GM21619 (cell line): Measurements from ENCODE around the gene RNU6-9.
"Not testable (repeated sequence)": the region's sequence is repeated elsewhere in the genome, so short reads cannot be mapped to it uniquely, and the experiment has no call there.

Experiments
- ATAC-seq: cut with Tn5 transposase; IDR thresholded peaks from one replicate; pipeline ENCODE4 v1.9.1; 2021; ENCODE audit not compliant: unreplicated experiment

Gene RNU6-9

DNA sequence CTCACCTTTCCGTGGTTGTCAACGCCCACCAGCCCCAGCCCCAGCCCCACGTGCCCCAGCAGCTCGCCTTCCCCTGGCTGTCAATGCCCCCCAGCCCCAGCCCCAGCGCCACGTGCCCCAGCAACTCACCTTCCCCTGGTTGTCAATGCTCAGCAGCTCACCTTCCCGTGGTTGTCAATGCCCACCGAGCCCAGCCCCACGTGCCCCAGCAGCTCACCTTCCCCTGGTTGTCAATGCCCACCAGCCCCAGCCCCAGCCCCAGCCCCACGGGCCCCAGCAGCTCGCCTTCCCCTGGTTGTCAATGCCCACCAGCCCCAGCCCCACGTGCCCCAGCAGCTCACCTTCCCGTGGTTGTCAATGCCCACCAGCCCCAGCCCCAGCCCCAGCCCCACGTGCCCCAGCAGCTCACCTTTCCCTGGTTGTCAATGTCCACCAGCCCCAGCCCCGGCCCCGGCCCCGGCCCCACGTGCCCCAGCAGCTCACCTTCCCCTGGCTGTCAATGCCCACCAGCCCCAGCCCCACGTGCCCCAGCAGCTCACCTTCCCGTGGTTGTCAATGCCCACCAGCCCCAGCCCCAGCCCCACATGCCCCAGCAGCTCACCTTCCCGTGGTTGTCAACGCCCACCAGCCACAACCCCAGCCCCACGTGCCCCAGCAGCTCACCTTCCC lies 15.2 kb upstream of the RNU6-9 start:
- not testable (repeated sequence) for ATAC-seq

DNA sequence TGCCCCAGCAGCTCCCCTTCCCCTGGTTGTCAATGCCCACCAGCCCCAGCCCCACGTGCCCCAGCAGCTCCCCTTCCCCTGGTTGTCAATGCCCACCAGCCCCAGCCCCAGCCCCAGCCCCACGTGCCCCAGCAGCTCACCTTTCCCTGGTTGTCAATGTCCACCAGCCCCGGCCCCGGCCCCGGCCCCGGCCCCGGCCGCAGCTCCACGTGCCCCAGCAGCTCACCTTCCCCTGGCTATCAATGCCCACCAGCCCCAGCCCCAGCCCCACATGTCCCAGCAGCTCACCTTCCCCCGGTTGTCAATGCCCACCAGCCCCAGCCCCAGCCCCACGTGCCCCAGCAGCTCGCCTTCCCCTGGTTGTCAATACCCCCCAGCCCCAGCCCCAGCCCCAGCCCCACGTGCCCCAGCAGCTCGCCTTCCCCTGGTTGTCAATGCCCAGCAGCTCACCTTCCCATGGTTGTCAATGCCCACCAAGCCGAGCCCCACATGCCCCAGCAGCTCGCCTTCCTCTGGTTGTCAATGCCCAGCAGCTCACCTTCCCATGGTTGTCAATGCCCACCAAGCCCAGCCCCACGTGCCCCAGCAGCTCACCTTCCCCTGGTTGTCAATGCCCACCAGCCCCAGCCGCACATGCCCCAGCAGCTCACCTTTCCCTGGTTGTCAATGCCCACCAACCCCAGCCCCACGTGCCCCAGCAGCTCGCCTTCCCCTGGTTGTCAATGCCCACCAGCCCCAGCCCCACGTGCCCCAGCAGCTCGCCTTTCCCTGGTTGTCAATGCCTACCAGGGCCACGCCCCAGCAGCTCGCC lies 14.3 kb upstream of the RNU6-9 start:
- ATAC-seq: not testable (repeated sequence)

DNA sequence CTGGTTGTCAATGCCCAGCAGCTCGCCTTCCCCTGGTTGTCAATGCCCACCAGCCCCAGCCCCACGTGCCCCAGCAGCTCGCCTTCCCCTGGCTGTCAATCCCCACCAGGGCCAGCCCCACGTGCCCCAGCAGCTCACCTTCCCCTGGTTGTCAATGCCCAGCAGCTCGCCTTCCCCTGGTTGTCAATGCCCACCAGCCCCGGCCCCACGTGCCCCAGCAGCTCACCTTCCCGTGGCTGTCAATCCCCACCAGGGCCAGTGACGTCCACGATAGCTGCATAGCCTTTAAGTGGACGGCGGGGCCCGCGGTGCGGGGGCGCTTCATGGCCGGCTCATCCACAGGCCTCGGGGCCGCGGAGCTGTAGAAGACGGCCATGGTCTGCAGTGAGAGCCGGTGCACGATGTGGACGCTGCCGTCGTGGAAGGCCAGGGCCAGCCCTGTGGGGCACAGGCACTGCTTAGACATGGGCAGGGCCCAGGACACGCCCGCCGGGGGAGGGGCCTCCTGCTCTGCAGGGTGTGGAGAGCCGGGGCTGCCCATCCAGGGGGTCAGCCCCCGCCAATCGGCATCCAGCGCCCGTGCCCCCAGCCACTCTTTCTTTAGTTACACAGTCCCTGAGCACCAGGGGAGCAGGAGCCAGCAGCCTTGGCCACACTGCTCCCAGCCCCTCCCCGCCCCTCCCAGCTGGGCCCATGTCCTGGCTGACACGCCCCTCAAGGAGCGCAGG lies 13.4 kb upstream of the RNU6-9 start:
- no peak for ATAC-seq

DNA sequence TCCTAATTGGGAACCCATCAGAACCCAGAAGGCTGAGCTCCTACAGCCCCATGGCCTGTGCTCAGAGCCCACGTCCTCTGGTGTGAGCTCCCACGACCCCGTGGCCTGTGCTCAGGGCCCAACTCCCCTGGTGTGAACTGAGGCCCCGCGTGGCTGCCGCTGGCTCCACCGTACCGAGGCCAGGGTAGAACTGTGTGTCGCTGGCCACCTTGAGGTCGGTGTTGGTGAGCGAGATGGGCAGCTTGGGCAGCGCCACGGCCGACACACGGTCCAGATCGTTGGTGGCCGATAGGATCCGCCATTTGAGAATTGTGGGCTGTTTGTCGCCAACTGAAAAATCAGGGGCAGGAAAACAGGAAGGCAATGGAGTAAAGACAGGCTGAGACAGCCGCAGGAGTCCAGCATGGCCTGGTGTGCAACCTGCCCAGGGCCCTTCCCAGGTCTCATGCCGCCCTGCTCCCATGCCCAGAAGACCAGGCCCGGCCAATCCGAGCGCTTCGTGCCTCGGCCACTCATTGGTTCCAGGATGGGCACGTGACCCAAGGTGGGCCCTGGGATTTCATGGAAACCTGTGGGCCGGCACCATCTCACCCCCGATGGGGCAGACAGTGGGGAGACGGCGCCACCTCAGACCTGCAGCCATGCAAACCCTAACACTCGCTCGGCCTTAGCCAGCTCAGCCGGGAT lies 11.8 kb upstream of the RNU6-9 start:
- no peak for ATAC-seq

DNA sequence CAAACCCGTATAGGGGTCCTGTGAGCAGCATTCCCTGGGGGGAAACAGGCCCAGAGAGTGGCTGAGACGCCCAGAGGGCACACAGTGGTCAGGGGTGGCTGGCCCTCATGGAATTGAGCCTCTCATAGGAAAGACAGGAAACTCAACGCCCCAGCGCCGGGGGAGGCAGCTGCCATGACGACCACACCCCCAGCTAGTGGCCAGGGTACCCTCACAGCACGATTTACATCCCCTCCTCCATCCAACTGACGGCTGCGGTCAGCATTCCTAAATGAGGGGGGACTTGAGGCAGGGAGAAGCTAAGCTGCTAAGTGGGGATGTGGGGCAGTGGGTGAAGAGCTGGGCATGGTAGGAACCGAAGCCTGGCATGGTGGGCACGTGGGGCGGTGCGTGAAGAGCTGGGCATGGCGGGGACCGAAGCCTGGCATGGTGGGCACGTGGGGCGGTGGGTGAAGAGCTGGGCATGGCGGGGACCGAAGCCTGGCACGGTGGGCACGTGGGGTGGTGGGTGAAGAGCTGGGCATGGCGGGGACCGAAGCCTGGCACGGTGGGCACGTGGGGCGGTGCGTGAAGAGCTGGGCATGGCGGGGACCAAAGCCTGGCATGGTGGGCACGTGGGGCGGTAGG lies 10.3 kb upstream of the RNU6-9 start:
- no peak for ATAC-seq

DNA sequence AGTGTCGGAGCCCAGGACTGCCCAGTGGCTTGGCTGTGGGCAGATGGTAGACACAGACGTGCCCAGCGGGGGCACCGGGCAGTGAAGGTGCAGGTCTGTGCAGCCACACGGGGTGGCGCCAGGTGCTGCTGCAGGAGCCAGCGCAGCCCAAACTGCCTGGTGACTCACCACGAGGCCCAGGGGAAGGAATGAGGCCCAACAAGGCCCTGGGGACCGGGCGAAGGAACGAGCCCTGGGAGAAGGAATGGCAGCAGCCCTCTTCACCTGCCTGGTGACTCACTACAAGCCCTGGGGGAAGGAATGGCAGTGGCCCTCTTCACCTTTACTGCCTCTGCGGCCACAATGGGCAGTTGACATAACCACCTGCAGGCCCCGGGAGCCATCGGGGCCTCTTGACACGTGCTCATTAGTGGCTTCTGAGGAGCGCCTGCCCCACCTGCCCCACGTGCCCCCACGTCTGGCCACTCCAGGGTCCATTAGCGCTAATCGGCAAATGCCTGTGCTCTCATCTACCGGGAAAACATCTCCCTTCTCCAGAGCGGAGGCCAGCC lies 9.5 kb upstream of the RNU6-9 start:
- ATAC-seq: no peak

DNA sequence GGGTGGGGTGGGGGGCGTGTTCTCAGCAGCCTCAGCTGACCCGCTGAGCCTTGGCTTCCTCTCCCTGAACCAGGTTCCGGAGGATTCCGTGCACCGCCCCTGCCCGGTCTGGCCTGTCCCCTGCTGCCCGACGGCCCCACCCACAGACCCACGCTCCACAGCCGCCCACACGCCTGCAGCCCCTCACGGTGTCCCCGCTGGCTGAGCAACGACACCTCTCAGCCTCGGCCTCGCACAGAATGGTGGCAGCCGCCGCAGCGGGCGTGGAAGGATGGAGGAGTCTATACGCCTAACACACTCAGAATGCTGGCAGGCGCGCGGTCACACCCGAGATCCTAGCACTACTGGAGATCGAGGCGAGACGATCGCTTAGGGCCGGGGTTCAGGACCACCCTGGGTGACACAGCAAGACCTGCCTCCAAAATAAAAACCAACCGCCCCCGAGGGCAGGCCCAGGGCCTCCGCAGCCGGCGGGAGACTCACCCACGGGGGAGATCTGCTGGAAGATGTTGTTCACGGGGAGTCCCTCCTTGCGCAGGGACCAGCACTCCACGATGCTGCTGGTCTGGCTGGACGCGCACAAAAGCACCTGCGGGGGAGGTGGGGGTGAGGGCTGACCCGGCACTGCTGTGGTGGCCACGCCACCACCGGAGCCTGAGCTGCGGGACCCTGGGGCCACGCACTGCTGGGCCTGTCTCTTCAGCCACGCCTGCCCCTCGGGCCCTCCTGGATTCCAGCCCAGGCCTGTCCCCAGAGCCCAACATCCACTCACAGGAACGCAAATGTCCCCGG lies 8.7 kb upstream of the RNU6-9 start:
- no peak for ATAC-seq

DNA sequence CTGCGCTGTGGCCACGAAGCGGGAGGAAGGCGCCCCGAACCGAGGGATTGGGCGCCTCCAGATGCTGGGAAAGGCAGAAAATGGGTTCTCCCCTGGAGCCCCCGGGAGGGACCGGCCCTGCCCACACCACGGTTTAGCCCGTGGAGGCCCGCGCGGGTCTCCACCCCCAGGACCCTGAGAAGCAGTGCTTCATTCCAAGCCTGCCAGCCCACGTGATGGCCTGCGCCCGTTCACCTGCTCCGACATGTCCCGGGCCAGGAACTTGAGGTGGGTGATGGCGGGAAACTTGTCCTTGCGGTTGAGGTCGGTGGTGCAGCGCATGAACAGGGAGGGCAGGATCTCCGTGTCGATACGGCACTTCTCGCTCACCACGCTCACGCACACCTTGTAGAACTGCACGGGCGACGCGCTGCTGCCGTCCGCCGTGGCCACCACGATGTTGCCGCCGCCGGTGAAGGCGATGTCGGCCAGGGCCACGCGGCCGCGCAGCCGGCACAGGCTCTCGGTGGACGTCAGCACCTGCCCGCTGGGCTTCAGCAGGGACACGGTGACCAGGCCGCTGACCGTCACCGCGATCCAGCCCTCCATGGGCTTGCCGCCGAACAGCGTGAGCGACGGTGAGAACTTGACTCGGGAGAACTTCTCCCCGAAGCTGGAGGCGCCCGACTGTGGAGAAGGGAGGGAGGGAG lies 7.6 kb upstream of the RNU6-9 start:
- ATAC-seq: no peak

DNA sequence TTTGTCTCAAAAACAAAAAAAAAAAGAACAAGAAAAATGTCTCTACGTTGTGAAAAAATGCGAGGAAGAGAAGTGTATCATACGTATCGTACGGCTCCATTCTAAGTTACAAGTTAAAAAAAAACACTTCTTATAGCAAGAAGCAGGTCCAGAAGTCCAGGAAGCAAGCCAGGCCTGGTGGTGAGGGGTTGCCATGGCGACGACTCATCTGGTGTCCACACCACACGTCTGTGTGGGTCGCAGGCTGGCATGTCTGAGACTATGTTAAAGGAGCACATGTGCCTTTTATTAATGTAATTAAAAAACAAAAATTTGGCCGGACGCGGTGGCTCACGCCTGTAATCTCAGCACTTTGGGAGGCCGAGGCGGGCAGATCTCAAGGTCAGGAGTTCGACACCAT lies 6.2 kb upstream of the RNU6-9 start:
- ATAC-seq: no peak

DNA sequence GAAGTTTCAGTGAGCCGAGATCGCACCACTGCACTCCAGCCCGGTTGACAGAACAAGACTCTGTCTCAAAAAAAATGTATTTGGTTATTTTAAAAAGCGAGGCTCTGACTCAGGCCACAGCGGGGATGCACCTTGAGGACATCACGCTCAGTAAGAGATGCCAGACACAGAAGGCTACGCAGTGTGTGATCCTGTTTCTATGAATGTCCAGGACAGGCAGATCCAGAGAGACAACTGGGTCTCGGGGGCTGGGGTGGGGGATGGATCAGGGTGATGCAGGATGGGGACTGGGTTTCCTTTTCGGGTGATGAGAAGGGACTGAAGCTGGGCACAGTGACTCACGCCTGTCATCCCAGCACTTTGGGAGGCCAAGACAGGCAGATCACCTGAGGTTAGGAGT lies 5.7 kb upstream of the RNU6-9 start:
- ATAC-seq: no peak

DNA sequence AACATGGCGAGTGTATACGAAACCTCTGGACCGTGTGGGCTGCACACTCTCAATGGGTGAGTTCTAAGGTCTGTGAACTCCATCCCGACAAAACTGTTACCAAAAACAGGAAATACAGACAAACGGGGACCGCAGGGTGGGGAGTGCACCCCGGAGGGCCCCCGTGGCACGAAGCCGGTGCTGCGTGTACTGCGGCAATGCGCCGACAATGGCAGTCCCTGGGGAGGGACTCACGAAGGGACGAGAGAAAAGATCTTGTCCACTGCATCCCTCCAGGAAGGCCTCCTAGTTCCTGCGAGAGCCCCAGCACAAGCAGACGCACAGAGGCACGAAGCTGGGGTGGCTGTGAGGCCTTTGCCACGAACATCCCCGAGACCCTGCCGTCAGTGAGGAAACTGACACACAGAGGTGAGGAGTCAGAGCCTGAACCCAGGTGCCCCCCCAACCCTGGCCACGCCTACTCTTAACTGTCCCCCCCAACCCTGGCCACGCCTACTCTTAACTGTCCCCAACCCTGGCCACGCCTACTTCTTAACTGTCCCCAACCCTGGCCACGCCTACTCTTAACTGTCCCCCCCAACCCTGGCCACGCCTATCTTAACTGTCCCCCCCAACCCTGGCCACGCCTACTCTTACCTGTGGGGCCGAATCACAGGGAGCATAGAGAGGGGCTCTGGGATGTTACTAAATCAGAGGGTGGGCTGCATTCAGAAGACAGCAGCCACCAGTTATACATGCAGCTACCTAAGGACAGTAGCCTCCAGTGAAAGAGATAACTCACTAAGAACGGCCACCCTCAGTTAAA lies 4.5 kb upstream of the RNU6-9 start:
- no peak for ATAC-seq

DNA sequence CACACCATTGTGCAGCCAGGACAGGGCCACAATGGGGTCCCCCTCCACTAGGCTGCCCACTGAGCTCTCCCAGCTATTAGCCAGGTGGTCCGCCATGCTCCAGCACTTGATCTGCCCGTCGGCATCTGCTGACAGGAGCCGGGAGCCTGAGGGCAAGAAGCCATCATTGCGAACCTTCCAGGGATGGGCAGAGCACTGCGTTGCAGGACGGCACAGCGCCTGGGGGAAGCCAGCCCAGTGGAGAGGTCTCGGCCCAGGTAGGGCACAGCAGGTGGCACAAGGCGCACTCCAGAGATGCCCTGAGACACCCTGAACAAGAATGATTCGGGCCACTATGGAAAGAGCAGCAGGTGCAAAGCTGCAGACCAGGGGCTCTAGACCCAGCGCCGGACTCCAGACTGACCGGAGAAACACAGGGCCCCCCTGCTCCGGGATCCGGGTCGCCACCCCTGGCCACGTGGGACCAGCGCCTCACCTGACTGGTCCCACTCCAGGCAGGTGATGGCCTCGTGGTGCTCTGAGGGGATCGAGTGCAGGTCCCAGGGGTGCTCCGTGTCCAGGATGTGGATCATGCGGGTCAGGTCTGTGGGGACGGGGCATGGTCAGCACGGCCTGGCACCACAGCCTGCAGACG lies 3.5 kb upstream of the RNU6-9 start:
- no peak for ATAC-seq

DNA sequence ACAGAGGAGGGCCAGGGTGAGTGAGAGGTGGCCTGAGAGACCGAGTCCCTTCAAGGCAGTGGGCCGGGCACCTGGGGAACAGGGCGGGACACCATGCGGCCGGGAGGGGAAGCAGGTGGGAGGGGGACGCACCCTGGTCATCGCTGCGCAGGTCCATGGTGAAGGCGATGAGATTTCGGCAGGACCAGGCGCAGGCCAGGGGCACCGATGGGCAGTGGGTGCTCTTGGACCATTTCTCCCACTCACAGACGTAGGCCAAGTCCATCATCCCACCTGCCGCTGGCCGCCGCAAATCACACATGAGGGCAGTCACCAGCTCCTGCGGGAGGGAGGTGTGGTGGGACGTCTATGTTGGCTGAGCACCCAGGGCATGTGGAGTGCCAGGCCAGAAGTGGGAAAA lies 2.5 kb upstream of the RNU6-9 start:
- no peak for ATAC-seq

DNA sequence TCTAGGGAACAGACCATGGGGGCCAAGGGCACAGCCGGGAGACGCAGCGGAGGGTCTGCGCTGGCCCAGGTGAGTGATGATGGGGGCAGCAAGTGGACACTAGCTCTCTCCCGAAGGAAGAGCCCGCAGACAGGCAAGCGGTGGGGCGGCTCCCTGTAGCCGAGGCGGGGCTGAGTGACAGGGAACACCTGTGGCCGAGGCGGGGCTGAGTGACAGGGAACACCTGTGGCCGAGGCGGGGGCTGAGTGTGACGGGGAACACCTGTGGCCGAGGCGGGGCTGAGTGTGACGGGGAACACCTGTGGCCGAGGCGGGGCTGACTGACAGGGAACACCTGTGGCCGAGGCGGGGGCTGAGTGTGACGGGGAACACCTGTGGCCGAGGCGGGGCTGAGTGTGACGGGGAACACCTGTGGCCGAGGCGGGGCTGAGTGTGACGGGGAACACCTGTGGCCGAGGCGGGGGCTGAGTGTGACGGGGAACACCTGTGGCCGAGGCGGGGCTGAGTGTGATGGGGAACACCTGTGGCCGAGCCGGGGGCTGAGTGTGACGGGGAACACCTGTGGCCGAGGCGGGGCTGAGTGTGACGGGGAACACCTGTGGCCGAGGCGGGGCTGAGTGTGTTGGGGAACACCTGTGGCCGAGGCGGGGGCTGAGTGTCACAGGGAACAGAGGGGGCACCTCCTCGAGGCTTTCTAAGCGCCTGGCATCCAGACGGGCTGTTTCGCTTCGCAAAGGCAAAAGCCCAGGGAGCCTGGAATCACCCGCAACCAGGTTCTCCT lies 1.7 kb upstream of the RNU6-9 start:
- not testable (repeated sequence) for ATAC-seq

DNA sequence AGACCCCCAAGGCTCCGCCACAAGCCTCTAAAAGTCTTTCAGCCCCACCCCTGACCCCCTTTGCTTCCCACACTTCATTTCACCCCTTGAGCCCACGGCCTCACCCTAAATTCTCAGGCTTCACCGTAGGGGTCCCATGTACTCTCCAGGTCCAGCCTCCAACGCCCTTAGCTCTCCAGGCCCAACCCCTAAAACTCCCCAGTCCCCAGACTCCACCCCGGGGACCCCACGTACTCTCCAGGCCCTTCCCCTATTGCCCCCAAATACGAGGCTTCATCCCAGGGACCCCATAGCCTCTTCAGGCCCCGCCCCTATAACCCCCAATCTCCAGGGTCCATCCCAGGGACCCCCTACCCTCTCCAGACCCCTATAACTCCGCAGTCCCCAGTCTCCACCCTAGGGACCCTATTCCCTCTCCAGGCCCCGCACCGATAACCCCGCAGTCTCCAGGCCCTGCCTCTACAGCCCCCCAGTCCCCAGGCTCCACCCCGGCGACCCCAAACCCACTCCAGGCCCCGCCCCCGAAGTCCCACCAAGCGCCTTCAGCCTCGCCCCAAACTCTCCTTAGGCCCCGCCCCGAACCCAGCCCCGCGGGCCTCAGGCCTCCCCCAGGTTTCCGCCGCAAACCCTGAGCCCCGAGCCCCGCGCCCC lies 916 bp upstream of the RNU6-9 start:
- no peak for ATAC-seq

DNA sequence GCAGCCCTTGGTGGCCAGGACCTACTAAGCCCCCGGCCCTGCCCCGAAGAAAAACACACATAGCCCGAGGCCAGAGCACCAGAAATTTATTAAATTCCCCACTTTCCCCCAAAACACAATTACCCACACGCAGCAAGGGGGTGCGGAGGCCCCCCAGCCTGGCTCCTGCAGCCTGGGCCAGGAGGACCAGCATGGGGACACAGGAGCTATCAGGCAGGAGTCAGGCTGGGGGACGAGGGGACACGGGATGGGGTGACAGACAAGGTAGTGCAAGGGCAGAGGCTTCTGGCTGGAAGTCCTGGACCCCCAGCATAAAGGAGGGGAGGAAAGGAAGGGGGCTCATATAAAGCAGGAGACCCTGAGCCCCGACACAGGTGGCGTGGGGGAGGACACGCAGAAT lies 3.1 kb downstream of the RNU6-9 start:
- no peak for ATAC-seq

DNA sequence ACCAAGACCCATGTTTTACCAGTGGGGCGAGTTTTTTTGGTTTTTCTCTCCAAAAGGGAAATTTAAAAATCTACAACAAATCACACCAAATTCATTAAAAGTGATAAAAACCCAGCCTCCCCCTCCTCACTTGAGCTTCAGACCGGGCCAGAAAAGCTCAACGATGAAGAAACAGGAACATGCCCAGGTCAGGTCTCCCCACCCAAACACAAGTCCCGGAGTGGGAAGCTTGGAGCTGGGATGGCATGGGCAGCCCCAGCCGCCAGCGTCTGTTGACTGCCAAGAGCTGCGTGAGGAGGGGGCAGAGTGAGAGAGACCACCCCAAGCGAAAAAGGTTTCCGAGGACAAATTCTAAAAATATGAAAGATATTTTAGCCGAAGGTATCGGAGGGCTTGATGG lies 3.7 kb downstream of the RNU6-9 start:
- ATAC-seq: no peak
